ENCODE results near the gene TRPM3.
"Not testable (repeated sequence)": the region's sequence is repeated elsewhere in the genome, so short reads cannot be mapped to it uniquely, and the experiment has no call there.

Gene TRPM3

GRCh38 chr9:70761139-70761670 lies 360.2 kb downstream of the TRPM3 start:
- no peak for DNase-seq (ENCODE audit: low read depth in 2 of 2)

GRCh38 chr9:70760228-70760627 lies 361.2 kb downstream of the TRPM3 start:
- DNase-seq (ENCODE audit: low read depth in 2 of 2): no peak

GRCh38 chr9:70753311-70753710 lies 368.1 kb downstream of the TRPM3 start:
- DNase-seq (ENCODE audit: low read depth in 2 of 2): no peak

GRCh38 chr9:70749066-70749465 lies 372.4 kb downstream of the TRPM3 start:
- no peak for DNase-seq (ENCODE audit: low read depth in 2 of 2)

GRCh38 chr9:70747261-70747718 lies 374.1 kb downstream of the TRPM3 start:
- DNase-seq (ENCODE audit: low read depth in 2 of 2): no peak

- DNase-seq (ENCODE audit: low read depth in 2 of 2): no peak
These were observed 374.7 kb downstream of the TRPM3 start for GRCh38 chr9:70746760-70747159.

GRCh38 chr9:70746316-70746715 lies 375.1 kb downstream of the TRPM3 start:
- no peak for DNase-seq (ENCODE audit: low read depth in 2 of 2)

- not testable (repeated sequence) for DNase-seq (ENCODE audit: low read depth in 2 of 2)
These were observed 396.6 kb downstream of the TRPM3 start for GRCh38 chr9:70724794-70725193.

- DNase-seq (ENCODE audit: low read depth in 2 of 2): not testable (repeated sequence)
These were observed 397.4 kb downstream of the TRPM3 start for GRCh38 chr9:70724025-70724424.

GRCh38 chr9:70706797-70707196 lies 414.6 kb downstream of the TRPM3 start:
- not testable (repeated sequence) for DNase-seq (ENCODE audit: low read depth in 2 of 2)

- DNase-seq (ENCODE audit: low read depth in 2 of 2): no peak
These were observed 420.3 kb downstream of the TRPM3 start for GRCh38 chr9:70701163-70701562.

- DNase-seq (ENCODE audit: low read depth in 2 of 2): no peak
These were observed 424.6 kb downstream of the TRPM3 start for GRCh38 chr9:70696694-70697335.

GRCh38 chr9:70694758-70695157 lies 426.7 kb downstream of the TRPM3 start:
- no peak for DNase-seq (ENCODE audit: low read depth in 2 of 2)

- no peak for DNase-seq (ENCODE audit: low read depth in 2 of 2)
These were observed 428.2 kb downstream of the TRPM3 start for GRCh38 chr9:70693186-70693585.

- no peak for DNase-seq (ENCODE audit: low read depth in 2 of 2)
These were observed 429.0 kb downstream of the TRPM3 start for GRCh38 chr9:70692431-70692830.

- no peak for DNase-seq (ENCODE audit: low read depth in 2 of 2)
These were observed 432.7 kb downstream of the TRPM3 start for GRCh38 chr9:70688704-70689103.

- DNase-seq (ENCODE audit: low read depth in 2 of 2): no peak
These were observed 437.6 kb downstream of the TRPM3 start for GRCh38 chr9:70683841-70684240.

GRCh38 chr9:70682298-70682697 lies 439.1 kb downstream of the TRPM3 start:
- no peak for DNase-seq (ENCODE audit: low read depth in 2 of 2)

- no peak for DNase-seq (ENCODE audit: low read depth in 2 of 2)
These were observed 441.6 kb downstream of the TRPM3 start for GRCh38 chr9:70679845-70680244.

GRCh38 chr9:70678153-70678552 lies 443.3 kb downstream of the TRPM3 start:
- DNase-seq (ENCODE audit: low read depth in 2 of 2): no peak

GRCh38 chr9:70677055-70677735 lies 444.2 kb downstream of the TRPM3 start:
- no peak for DNase-seq (ENCODE audit: low read depth in 2 of 2)

GRCh38 chr9:70675868-70676370 lies 445.5 kb downstream of the TRPM3 start:
- no peak for DNase-seq (ENCODE audit: low read depth in 2 of 2)

GRCh38 chr9:70673844-70674243 lies 447.6 kb downstream of the TRPM3 start:
- no peak for DNase-seq (ENCODE audit: low read depth in 2 of 2)
